HG03520 (cell line): ENCODE measurements around the gene USP17L15.
"Not testable (repeated sequence)": the region's sequence is repeated elsewhere in the genome, so short reads cannot be mapped to it uniquely, and the experiment has no call there.

ENCODE experiments used
- ATAC-seq: cut with Tn5 transposase; IDR thresholded peaks from one replicate; pipeline ENCODE4 v1.9.1; 2021; ENCODE audit warnings: mild to moderate bottlenecking, moderate library complexity; ENCODE audit not compliant: unreplicated experiment

Gene USP17L15, protein sequence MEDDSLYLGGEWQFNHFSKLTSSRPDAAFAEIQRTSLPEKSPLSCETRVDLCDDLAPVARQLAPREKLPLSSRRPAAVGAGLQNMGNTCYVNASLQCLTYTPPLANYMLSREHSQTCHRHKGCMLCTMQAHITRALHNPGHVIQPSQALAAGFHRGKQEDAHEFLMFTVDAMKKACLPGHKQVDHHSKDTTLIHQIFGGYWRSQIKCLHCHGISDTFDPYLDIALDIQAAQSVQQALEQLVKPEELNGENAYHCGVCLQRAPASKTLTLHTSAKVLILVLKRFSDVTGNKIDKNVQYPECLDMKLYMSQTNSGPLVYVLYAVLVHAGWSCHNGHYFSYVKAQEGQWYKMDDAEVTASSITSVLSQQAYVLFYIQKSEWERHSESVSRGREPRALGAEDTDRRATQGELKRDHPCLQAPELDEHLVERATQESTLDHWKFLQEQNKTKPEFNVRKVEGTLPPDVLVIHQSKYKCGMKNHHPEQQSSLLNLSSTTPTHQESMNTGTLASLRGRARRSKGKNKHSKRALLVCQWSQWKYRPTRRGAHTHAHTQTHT

DNA sequence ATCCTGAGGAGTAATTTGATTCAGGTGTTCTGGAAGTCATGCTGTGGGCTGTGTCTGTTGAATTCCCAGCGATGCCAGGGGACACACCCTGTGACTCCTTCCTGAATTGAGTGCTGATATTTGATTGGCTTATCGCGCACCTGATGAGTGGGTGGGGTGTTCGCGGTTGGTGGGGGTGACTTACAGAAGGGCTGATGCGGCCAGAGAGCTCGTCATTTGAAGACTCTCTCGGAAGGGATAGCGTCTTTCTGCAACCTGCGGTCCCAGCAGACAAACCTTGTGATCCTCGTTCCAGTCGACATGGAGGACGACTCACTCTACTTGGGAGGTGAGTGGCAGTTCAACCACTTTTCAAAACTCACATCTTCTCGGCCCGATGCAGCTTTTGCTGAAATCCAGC lies at the start of gene USP17L15:
Gene USP17L15, plus strand, starts transcription at position 301 of the 400 bp plus-strand sequence. Its CDS starts 0 bp downstream, at position 301.
- ATAC-seq = not testable (repeated sequence)

DNA sequence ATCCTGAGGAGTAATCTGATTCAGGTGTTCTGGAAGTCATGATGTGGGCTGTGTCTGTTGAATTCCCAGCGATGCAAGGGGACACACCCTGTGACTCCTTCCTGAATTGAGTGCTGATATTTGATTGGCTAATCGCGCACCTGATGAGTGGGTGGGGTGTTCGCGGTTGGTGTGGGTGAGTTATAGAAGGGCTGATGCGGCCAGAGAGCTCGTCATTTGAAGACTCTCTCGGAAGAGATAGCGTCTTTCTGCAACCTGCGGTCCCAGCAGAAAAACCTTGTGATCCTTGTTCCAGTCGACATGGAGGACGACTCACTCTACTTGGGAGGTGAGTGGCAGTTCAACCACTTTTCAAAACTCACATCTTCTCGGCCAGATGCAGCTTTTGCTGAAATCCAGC lies 23.8 kb upstream of the USP17L15 start, which contains the start of gene USP17L10:
Gene USP17L10, plus strand, starts transcription at position 301 of the 400 bp plus-strand sequence. Its CDS starts 0 bp downstream, at position 301.
- ATAC-seq = not testable (repeated sequence)

DNA sequence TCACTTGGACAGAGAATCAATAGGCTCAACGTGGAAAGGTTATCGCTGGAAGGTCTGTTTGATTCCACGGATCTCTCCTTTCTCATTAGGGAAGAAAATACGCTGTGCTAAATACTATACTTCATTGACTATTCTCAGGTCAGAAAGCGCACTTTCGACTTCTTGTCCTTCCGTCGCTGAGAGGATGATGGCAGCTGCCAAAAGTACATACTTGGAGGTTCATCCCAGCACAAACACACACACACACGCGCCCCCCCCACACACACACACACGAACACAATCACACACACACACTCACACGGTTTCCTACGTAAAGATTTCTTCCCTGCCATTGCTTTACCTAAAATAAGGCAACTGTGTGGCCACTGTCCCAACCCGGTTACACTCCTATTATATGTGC lies 19.5 kb upstream of the USP17L15 start:
- not testable (repeated sequence) for ATAC-seq

DNA sequence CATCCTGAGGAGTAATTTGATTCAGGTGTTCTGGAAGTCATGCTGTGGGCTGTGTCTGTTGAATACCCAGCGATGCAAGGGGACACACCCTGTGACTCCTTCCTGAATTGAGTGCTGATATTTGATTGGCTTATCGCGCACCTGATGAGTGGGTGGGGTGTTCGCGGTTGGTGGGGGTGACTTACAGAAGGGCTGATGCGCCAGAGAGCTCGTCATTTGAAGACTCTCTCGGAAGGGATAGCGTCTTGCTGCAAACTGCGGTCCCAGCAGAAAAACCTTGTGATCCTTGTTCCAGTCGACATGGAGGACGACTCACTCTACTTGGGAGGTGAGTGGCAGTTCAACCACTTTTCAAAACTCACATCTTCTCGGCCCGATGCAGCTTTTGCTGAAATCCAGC lies 19.1 kb upstream of the USP17L15 start, which contains the start of gene USP17L11:
Gene USP17L11, plus strand, starts transcription at position 301 of the 400 bp plus-strand sequence. Its CDS starts 0 bp downstream, at position 301.
- not testable (repeated sequence) for ATAC-seq

DNA sequence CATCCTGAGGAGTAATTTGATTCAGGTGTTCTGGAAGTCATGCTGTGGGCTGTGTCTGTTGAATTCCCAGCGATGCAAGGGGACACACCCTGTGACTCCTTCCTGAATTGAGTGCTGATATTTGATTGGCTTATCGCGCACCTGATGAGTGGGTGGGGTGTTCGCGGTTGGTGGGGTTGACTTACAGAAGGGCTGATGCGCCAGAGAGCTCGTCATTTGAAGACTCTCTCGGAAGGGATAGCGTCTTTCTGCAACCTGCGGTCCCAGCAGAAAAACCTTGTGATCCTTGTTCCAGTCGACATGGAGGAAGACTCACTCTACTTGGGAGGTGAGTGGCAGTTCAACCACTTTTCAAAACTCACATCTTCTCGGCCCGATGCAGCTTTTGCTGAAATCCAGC lies 14.3 kb upstream of the USP17L15 start, which contains the start of gene USP17L12:
Gene USP17L12, plus strand, starts transcription at position 301 of the 400 bp plus-strand sequence. Its CDS starts 0 bp downstream, at position 301.
- ATAC-seq = not testable (repeated sequence)

DNA sequence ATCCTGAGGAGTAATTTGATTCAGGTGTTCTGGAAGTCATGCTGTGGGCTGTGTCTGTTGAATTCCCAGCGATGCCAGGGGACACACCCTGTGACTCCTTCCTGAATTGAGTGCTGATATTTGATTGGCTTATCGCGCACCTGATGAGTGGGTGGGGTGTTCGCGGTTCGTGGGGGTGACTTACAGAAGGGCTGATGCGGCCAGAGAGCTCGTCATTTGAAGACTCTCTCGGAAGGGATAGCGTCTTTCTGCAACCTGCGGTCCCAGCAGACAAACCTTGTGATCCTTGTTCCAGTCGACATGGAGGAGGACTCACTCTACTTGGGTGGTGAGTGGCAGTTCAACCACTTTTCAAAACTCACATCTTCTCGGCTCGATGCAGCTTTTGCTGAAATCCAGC lies 9.6 kb upstream of the USP17L15 start, which contains the start of gene USP17L13:
Gene USP17L13, plus strand, starts transcription at position 301 of the 400 bp plus-strand sequence. Its CDS starts 0 bp downstream, at position 301.
- not testable (repeated sequence) for ATAC-seq

DNA sequence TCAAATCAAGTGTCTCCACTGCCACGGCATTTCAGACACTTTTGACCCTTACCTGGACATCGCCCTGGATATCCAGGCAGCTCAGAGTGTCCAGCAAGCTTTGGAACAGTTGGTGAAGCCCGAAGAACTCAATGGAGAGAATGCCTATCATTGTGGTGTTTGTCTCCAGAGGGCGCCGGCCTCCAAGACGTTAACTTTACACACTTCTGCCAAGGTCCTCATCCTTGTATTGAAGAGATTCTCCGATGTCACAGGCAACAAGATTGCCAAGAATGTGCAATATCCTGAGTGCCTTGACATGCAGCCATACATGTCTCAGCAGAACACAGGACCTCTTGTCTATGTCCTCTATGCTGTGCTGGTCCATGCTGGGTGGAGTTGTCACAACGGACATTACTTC lies 3.9 kb upstream of the USP17L15 start:
- not testable (repeated sequence) for ATAC-seq

DNA sequence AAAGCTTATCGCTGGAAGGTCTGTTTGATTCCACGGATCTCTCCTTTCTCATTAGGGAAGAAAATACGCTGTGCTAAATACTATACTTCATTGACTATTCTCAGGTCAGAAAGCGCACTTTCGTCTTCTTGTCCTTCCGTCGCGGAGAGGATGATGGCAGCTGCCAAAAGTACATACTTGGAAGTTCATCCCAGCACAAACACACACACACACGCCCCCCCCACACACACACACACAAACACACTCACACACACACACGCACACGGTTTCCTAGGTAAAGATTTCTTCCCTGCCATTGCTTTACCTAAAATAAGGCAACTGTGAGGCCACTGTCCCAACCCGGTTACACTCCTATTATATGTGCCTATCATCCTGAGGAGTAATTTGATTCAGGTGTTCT lies 4.3 kb downstream of the USP17L15 start:
- ATAC-seq = not testable (repeated sequence)

DNA sequence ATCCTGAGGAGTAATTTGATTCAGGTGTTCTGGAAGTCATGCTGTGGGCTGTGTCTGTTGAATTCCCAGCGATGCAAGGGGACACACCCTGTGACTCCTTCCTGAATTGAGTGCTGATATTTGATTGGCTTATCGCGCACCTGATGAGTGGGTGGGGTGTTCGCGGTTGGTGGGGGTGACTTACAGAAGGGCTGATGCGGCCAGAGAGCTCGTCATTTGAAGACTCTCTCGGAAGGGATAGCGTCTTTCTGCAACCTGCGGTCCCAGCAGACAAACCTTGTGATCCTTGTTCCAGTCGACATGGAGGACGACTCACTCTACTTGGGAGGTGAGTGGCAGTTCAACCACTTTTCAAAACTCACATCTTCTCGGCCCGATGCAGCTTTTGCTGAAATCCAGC lies 9.4 kb downstream of the USP17L15 start, which contains the start of gene USP17L17:
Gene USP17L17, plus strand, starts transcription at position 301 of the 400 bp plus-strand sequence. Its CDS starts 0 bp downstream, at position 301.
- not testable (repeated sequence) for ATAC-seq

DNA sequence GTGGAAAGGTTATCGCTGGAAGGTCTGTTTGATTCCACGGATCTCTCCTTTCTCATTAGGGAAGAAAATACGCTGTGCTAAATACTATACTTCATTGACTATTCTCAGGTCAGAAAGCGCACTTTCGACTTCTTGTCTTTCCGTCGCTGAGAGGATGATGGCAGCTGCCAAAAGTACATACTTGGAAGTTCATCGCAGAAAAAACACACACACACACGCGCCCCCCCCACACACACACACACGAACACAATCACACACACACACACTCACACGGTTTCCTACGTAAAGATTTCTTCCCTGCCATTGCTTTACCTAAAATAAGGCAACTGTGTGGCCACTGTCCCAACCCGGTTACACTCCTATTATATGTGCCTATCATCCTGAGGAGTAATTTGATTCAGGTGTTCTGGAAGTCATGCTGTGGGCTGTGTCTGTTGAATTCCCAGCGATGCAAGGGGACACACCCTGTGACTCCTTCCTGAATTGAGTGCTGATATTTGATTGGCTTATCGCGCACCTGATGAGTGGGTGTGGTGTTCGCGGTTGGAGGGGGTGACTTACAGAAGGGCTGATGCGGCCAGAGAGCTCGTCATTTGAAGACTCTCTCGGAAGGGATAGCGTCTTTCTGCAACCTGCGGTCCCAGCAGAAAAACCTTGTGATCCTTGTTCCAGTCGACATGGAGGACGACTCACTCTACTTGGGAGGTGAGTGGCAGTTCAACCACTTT lies 13.9 kb downstream of the USP17L15 start, which contains the start of gene USP17L18:
Gene USP17L18, plus strand, starts transcription at position 678 of the 728 bp plus-strand sequence. Its CDS starts 0 bp downstream, at position 678.
- ATAC-seq = not testable (repeated sequence)

DNA sequence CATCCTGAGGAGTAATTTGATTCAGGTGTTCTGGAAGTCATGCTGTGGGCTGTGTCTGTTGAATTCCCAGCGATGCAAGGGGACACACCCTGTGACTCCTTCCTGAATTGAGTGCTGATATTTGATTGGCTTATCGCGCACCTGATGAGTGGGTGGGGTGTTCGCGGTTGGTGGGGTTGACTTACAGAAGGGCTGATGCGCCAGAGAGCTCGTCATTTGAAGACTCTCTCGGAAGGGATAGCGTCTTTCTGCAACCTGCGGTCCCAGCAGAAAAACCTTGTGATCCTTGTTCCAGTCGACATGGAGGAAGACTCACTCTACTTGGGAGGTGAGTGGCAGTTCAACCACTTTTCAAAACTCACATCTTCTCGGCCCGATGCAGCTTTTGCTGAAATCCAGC lies 18.9 kb downstream of the USP17L15 start, which contains the start of gene USP17L19:
Gene USP17L19, plus strand, starts transcription at position 301 of the 400 bp plus-strand sequence. Its CDS starts 0 bp downstream, at position 301.
- not testable (repeated sequence) for ATAC-seq

DNA sequence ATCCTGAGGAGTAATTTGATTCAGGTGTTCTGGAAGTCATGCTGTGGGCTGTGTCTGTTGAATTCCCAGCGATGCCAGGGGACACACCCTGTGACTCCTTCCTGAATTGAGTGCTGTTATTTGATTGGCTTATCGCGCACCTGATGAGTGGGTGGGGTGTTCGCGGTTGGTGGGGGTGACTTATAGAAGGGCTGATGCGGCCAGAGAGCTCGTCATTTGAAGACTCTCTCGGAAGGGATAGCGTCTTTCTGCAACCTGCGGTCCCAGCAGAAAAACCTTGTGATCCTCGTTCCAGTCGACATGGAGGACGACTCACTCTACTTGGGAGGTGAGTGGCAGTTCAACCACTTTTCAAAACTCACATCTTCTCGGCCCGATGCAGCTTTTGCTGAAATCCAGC lies 23.6 kb downstream of the USP17L15 start, which contains the start of gene USP17L20:
Gene USP17L20, plus strand, starts transcription at position 301 of the 400 bp plus-strand sequence. Its CDS starts 0 bp downstream, at position 301.
- not testable (repeated sequence) for ATAC-seq

DNA sequence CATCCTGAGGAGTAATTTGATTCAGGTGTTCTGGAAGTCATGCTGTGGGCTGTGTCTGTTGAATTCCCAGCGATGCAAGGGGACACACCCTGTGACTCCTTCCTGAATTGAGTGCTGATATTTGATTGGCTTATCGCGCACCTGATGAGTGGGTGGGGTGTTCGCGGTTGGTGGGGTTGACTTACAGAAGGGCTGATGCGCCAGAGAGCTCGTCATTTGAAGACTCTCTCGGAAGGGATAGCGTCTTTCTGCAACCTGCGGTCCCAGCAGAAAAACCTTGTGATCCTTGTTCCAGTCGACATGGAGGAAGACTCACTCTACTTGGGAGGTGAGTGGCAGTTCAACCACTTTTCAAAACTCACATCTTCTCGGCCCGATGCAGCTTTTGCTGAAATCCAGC lies 28.4 kb downstream of the USP17L15 start, which contains the start of gene USP17L21:
Gene USP17L21, plus strand, starts transcription at position 301 of the 400 bp plus-strand sequence. Its CDS starts 0 bp downstream, at position 301.
- not testable (repeated sequence) for ATAC-seq

DNA sequence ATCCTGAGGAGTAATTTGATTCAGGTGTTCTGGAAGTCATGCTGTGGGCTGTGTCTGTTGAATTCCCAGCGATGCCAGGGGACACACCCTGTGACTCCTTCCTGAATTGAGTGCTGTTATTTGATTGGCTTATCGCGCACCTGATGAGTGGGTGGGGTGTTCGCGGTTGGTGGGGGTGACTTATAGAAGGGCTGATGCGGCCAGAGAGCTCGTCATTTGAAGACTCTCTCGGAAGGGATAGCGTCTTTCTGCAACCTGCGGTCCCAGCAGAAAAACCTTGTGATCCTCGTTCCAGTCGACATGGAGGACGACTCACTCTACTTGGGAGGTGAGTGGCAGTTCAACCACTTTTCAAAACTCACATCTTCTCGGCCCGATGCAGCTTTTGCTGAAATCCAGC lies 33.1 kb downstream of the USP17L15 start, which contains the start of gene USP17L22:
Gene USP17L22, plus strand, starts transcription at position 301 of the 400 bp plus-strand sequence. Its CDS starts 0 bp downstream, at position 301.
- ATAC-seq = not testable (repeated sequence)

DNA sequence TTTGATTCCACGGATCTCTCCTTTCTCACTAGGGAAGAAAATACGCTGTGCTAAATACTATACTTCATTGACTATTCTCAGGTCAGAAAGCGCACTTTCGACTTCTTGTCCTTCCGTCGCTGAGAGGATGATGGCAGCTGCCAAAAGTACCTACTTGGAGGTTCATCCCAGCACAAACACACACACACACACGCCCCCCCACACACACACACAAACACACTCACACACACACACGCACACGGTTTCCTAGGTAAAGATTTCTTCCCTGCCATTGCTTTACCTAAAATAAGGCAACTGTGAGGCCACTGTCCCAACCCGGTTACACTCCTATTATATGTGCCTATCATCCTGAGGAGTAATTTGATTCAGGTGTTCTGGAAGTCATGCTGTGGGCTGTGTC lies 37.5 kb downstream of the USP17L15 start:
- ATAC-seq = not testable (repeated sequence)
